H9 (cell line): ENCODE data around the gene SLC17A2. TPM values are rescaled to one million over a fixed set of nuclear protein-coding genes. Genes with fewer than 3 reads are reported as not detected.

Experiments used
- DNase-seq: peaks from one replicate; pipeline ENCODE4 v3.0.0-alpha.2; 2017
- H2AFZ ChIP-seq: one replicate; pipeline ENCODE4 v1.6.1; 2013; ENCODE audit warnings: mild to moderate bottlenecking, low read length, control low read depth, moderate library complexity
- H2AK5ac ChIP-seq: 2 replicates; pipeline ENCODE4 v1.6.1; 2013; ENCODE audit warnings: low read length, control low read depth, mixed read lengths; ENCODE audit not compliant: insufficient read length
- H2BK120ac ChIP-seq: one replicate; pipeline ENCODE4 v1.6.1; 2013; ENCODE audit warnings: low read depth, mild to moderate bottlenecking, low read length, control low read depth, inconsistent platforms; ENCODE audit not compliant: poor library complexity, severe bottlenecking
- H2BK12ac ChIP-seq: 2 replicates; pipeline ENCODE4 v1.6.1; 2013; ENCODE audit warnings: low read length, control low read depth, mixed read lengths, low read depth; ENCODE audit not compliant: insufficient read length
- H2BK15ac ChIP-seq: 2 replicates; pipeline ENCODE4 v1.6.1; 2013; ENCODE audit warnings: low read depth, low read length, control low read depth
- H2BK20ac ChIP-seq: one replicate; pipeline ENCODE4 v1.6.1; 2013; ENCODE audit warnings: low read depth, mild to moderate bottlenecking, low read length, control low read depth, inconsistent platforms; ENCODE audit not compliant: poor library complexity, severe bottlenecking
- H2BK5ac ChIP-seq: 2 replicates; pipeline ENCODE4 v1.6.1; 2013; ENCODE audit warnings: low read length, control low read depth, mixed read lengths; ENCODE audit not compliant: insufficient read length
- H3K14ac ChIP-seq: 2 replicates; pipeline ENCODE4 v1.6.1; 2013; ENCODE audit warnings: low read length, control low read depth; ENCODE audit not compliant: insufficient read depth
- H3K18ac ChIP-seq: 2 replicates; pipeline ENCODE4 v1.6.1; 2013; ENCODE audit warnings: low read depth, mild to moderate bottlenecking, mixed read lengths, low read length, control low read depth; ENCODE audit not compliant: insufficient read length
- H3K23ac ChIP-seq: 2 replicates; pipeline ENCODE4 v1.6.1; 2013; ENCODE audit warnings: low read length, control low read depth, mixed read lengths, low read depth; ENCODE audit not compliant: insufficient read length
- H3K23me2 ChIP-seq: 2 replicates; pipeline ENCODE4 v1.6.1; 2013; ENCODE audit warnings: low read depth, mild to moderate bottlenecking, mixed read lengths, low read length, control low read depth; ENCODE audit not compliant: insufficient read length, poor library complexity, severe bottlenecking
- H3K27ac ChIP-seq: 2 replicates; pipeline ENCODE4 v1.5.1; 2013; ENCODE audit warnings: low read length, control low read depth, mixed read lengths, low read depth; ENCODE audit not compliant: insufficient read length
- H3K27me3 ChIP-seq: 2 replicates; pipeline ENCODE4 v1.6.1; 2013; ENCODE audit warnings: low read length, control low read depth, inconsistent platforms; ENCODE audit not compliant: insufficient read depth
- H3K4ac ChIP-seq: 2 replicates; pipeline ENCODE4 v1.6.1; 2013; ENCODE audit warnings: low read depth, mild to moderate bottlenecking, control low read depth, inconsistent platforms, low read length, moderate library complexity
- H3K4me1 ChIP-seq: 2 replicates; pipeline ENCODE4 v1.6.1; 2013; ENCODE audit warnings: low read length, control low read depth, inconsistent platforms; ENCODE audit not compliant: insufficient read depth
- H3K4me2 ChIP-seq: 2 replicates; pipeline ENCODE4 v1.6.1; 2013; ENCODE audit warnings: low read length, control low read depth, mixed read lengths; ENCODE audit not compliant: insufficient read length, insufficient read depth
- H3K56ac ChIP-seq: 2 replicates; pipeline ENCODE4 v1.6.1; 2013; ENCODE audit warnings: low read depth, mild to moderate bottlenecking, mixed read lengths, low read length, control low read depth; ENCODE audit not compliant: insufficient read length
- H3K79me1 ChIP-seq: 2 replicates; pipeline ENCODE4 v1.6.1; 2013; ENCODE audit warnings: low read depth, mild to moderate bottlenecking, moderate library complexity, low read length, control low read depth, inconsistent platforms; ENCODE audit not compliant: insufficient read depth, poor library complexity, severe bottlenecking
- H3K79me2 ChIP-seq: 2 replicates; pipeline ENCODE4 v1.6.1; 2013; ENCODE audit warnings: low read length, control low read depth, inconsistent platforms; ENCODE audit not compliant: insufficient read depth
- H3K9ac ChIP-seq: 2 replicates; pipeline ENCODE4 v1.6.1; 2013; ENCODE audit warnings: low read length, control low read depth, mixed read lengths; ENCODE audit not compliant: insufficient read length; ENCODE audit errors: extremely low read depth
- H3K9me3 ChIP-seq: one replicate; pipeline ENCODE4 v1.6.1; 2013; ENCODE audit warnings: low read depth, low read length, inconsistent platforms; ENCODE audit not compliant: control insufficient read depth
- H3T11ph ChIP-seq: one replicate; pipeline ENCODE4 v1.6.1; 2013; ENCODE audit warnings: mild to moderate bottlenecking, low read length, control low read depth, inconsistent platforms
- H4K20me1 ChIP-seq: one replicate; pipeline ENCODE4 v1.6.1; 2013; ENCODE audit not compliant: control insufficient read depth, insufficient read length, insufficient read depth
- H4K5ac ChIP-seq: 2 replicates; pipeline ENCODE4 v1.6.1; 2013; ENCODE audit warnings: low read depth, mild to moderate bottlenecking, mixed read lengths, low read length, control low read depth; ENCODE audit not compliant: insufficient read length
- H4K8ac ChIP-seq: replicated peaks from 2 replicates; pipeline ENCODE4 v1.6.1; 2013; ENCODE audit warnings: low read length, control low read depth, mixed read lengths, low read depth; ENCODE audit not compliant: insufficient read length
- H4K91ac ChIP-seq: 2 replicates; pipeline ENCODE4 v1.6.1; 2013; ENCODE audit warnings: low read depth, mild to moderate bottlenecking, moderate library complexity, mixed read lengths, low read length, control low read depth; ENCODE audit not compliant: insufficient read length
- H3K27ac Mint-ChIP-seq, 3 experiments: 2 replicates in 2 of 3; 3 replicates in 1 of 3; pipeline ENCODE4 v1.8.0; 2020 to 2021; ENCODE audit warnings: mixed read lengths in 3 of 3, mild to moderate bottlenecking in 1 of 3, moderate library complexity in 1 of 3
- H3K27me3 Mint-ChIP-seq: 2 replicates; pipeline ENCODE4 v1.8.0; 2021; ENCODE audit warnings: low read depth, mild to moderate bottlenecking, moderate library complexity, mixed read lengths
- H3K36me3 Mint-ChIP-seq, 3 experiments: 2 replicates in 2 of 3; 3 replicates in 1 of 3; pipeline ENCODE4 v1.8.0; 2020 to 2021; ENCODE audit warnings: low read depth in 3 of 3, mixed read lengths in 3 of 3; ENCODE audit not compliant: insufficient read depth in 1 of 3
- H3K4me1 Mint-ChIP-seq, 2 experiments: 2 replicates each; pipeline ENCODE4 v1.8.0; 2020; ENCODE audit warnings: mixed read lengths in 2 of 2
- H3K4me3 Mint-ChIP-seq, 2 experiments: 2 replicates in 1 of 2; 3 replicates in 1 of 2; pipeline ENCODE4 v1.8.0; 2020 to 2021; ENCODE audit warnings: mild to moderate bottlenecking in 2 of 2, mixed read lengths in 2 of 2, moderate library complexity in 1 of 2
- H3K9me3 Mint-ChIP-seq, 2 experiments: 2 replicates in 1 of 2; 3 replicates in 1 of 2; pipeline ENCODE4 v1.8.0; 2020; ENCODE audit warnings: mild to moderate bottlenecking in 2 of 2, mixed read lengths in 2 of 2, moderate library complexity in 1 of 2
- CTCF ChIP-seq: fragments of 200-600 bp; sonication (generic); conservative IDR thresholded peaks from 3 replicates; pipeline ENCODE4 v1.8.0; 2021; ENCODE audit warnings: antibody characterized with exemption, mild to moderate bottlenecking
- WGBS: extraction: QIAGEN DNeasy Blood & Tissue Kit; methylation state at CpG from one replicate; pipeline ENCODE4 v1.1.7; 2013; ENCODE audit warnings: missing lambda C conversion rate, low lambda C conversion rate, mixed read lengths; ENCODE audit not compliant: insufficient read length; ENCODE audit errors: extremely low coverage; 5-methylcytosine and 5-hydroxymethylcytosine counted together
- total RNA-seq: library from RNA; stranded (reverse); gene quantifications from 2 replicates; pipeline ENCODE4 v1.2.1, GENCODE V29; 2021

Gene SLC17A2
- total RNA-seq, 1 experiment from 2014 or later, result not detected

GRCh38 chr6:25868436-25869183, 61.9 kb downstream of the SLC17A2 start:
- no peak for DNase-seq
- Histone ChIP-seq H2AFZ (no peak overlapping the region), H2BK12ac (no peak overlapping the region), H3K9me3 (no peaks in the 10 kb centered on the region), H3K9ac (no peak overlapping the region), H3K14ac (no peak overlapping the region), H2BK120ac (no peak overlapping the region), H3K4ac (no peak overlapping the region), H2BK15ac (no peak overlapping the region), H3K27me3 (no peaks in the 10 kb centered on the region), H3K18ac (no peak overlapping the region), H4K20me1 (no peaks in the 10 kb centered on the region), H3K4me2 (no peak overlapping the region), H3K79me2 (no peaks in the 10 kb centered on the region), H3K23ac (no peak overlapping the region), H2BK20ac (no peak overlapping the region), H3T11ph (no peak overlapping the region), H3K56ac (no peak overlapping the region), H4K5ac (no peak overlapping the region), H4K91ac (no peak overlapping the region), H3K79me1 (no peaks in the 10 kb centered on the region), H3K4me1 (no peaks in the 10 kb centered on the region), H3K27ac (no peak overlapping the region), H3K23me2 (no peaks in the 10 kb centered on the region), H4K8ac (no peak overlapping the region), H2AK5ac (no peak overlapping the region), H2BK5ac (no peak overlapping the region)
- Mint-ChIP-seq H3K4me3 (no peak overlapping the region), H3K36me3 (no peaks in the 10 kb centered on the region), H3K27ac (no peak overlapping the region), H3K4me1 (no peaks in the 10 kb centered on the region), H3K27me3 (no peaks in the 10 kb centered on the region; the same call in none of the 2 replicates), H3K9me3 (no peaks in the 10 kb centered on the region)
- WGBS, result no CpG with 5 or more reads among the region's 3 CpGs
- TF ChIP-seq CTCF, result no peak
